G401.6 (cell line): ENCODE measurements around the gene PRRT1.
"Not testable (repeated sequence)": the region's sequence is repeated elsewhere in the genome, so short reads cannot be mapped to it uniquely, and the experiment has no call there.

Experiments used
- FAIRE-seq: peaks from 2 replicates; lab custom pipeline; 2012; peaks lifted over from hg19 to GRCh38; lab: Jason Lieb, UNC

PRRT1 gene

DNA sequence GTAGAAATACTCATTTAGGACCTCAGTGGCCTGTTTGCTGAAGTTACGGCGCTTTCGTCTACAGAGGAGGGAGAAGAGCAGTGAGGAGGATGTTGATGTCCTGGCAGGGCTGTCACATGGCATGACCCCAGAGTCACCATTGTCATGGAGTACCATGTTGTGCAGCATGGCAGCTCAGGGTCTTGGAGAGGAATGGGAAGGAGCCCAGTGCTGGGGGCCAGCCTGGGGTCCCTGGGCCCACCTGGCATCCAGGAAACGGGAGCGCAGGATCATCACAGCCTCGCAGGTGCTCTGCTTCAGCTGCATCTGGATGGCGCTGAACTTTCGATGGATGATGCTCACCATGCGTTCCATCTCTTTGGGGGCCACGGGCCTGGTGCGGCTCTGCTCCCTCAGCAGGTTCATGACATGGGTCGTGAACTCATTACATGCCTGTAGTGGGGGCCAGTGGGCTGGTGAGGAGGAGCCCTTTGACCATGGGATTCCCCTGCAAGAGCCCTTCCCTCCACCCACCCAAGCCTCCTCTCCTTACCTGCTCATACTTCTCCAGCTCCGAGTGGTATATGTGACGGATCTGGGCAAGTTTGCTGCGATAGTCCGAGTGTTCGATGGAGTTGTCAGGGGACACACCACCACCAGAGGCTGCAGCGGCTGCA, 36.1 kb upstream of the PRRT1 start:
- FAIRE-seq, result not testable (repeated sequence)

DNA sequence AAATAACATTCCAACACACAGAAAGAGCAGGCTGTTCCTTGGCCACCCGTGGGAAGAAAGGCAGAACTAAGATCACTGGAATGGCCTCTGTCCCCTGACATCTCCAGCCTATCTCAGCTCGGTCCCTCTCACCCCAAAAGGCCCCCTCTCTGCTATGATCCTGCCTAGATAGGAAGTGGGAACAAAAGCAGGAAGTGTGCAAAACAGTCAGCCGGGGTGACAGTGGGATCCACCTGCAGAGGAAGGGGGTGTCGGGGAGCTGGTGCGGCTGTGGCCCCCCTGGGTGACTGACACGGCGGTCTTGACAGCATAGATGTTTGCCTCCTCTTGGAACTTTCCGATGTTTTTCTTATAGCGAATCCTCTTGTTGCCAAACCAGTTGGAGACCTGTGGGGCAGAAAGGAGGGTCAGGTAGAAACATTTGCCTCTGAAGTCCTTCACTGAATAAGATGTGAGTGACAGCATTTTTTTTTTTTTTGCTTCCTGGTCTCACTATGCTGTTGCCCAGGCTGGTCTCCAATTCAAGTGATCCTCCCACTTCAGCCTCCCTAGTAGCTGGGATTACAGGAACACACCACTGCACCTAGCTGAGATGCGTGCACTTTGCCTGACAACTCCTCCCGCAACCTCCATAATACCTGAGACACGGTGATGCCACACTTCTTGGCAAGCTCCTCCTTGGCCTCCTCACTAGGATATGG, 35.4 kb upstream of the PRRT1 start:
- FAIRE-seq, result no peak

DNA sequence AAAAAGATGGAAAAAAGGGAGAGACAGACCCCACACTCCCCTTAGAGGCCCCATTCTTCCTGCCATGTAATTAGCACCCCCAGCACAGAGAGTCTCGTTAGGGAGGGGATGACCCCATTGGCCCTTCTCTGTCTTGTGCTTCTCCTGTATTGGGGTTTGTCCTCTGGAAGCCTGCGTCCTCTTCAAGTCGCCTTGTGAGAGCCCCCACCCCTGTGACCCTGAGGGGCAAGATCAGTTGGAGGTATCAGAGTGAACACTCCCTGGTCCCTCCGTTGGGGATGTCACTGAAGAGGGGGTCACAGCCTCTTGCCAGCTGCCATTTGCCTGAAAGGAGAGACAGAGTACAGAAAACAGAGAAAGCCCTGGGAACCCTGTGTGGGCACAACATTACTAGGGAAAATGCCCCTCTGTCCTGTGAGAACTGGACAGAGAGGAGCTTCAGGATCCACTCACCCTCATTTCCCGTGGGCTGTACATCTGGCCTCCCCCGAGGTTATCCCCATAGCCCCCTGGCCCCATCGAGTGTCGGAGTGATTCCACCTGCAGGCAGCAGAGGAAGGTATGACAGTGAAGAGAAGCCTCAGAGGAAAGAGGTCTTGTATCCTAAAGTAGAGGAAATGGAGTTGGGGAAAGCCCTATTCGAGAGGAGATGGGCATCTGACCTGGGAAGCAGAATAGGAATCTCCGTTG, 34.6 kb upstream of the PRRT1 start:
- not testable (repeated sequence) for FAIRE-seq

DNA sequence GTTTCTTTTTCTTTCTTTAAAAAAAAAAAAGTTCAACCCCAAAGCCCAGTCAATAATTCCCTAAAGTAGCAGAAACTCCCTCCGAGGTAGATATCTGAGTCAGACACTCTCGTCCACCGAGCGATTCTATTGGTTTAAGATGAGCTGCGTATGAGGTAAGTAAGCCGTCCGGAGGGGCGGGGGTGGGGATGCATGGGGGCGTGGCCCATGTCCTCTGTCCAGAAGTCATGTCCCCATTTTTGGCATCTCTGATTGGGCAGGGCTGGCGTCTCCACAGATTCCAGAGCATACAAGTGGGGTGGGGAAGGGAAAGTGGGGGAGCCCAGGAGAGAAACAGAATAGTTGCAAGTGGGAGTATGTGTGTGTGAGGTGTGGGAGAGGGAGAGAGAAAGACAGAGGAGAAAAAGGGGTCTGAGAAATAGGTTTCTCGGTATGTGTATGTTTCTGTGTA, 34.0 kb upstream of the PRRT1 start:
- peak; percentile 87 for FAIRE-seq

DNA sequence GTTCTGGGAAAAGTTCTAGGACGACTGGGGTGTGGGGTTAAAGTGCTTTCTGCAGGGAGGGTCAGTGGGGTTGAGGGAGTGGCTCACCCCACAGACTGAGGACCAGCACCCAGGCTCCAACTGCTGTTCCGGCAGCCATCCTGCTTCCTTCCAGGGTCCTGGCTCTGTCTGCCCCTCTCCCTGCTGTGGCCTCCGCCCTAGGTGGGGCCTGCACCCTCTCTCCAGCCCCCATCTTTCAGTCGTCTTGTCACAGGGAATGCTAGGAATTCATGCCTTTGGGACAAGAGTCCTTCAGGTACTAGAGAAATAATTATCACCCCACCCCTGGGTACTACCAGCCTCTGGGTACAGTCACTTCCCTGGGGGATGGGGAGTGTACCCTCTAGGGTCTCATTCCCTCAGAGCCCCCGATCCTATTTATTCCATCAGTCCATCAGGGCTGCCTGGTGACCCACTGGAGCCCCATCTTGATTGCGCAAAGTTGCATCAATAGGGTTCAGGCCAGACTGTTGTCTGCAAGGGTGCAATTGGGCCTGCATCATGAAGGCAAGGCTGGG, 32.4 kb upstream of the PRRT1 start, which contains the start of gene AGER:
TSS of gene AGER (minus strand) at position 170 of the 557 bp plus-strand sequence. CDS start at position 139, 31 bp downstream.
- FAIRE-seq, result no peak

DNA sequence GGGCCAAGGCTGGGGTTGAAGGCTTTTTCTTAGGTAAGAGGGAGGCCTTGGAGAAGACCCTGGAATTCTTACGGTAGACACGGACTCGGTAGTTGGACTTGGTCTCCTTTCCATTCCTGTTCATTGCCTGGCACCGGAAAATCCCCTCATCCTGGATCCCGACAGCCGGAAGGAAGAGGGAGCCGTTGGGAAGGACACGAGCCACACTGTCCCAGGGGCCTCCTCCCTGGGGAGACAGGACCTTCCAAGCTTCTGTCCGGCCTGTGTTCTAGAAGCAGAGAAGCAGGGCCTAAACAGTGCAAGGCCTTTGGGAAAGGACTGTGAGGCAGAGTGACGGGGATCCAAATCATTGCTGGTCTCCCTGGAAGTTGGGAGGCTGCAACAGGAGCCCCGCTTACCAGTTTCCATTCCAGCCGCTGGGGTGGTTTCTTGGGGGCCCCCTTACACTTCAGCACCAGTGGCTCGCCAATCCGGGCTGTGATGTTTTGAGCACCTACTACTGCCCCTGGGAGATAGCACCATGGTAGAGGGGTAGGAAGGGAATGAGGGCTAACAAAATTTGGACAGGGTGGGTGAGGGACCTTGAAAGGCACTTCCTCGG, 31.8 kb upstream of the PRRT1 start:
- FAIRE-seq, result no peak

DNA sequence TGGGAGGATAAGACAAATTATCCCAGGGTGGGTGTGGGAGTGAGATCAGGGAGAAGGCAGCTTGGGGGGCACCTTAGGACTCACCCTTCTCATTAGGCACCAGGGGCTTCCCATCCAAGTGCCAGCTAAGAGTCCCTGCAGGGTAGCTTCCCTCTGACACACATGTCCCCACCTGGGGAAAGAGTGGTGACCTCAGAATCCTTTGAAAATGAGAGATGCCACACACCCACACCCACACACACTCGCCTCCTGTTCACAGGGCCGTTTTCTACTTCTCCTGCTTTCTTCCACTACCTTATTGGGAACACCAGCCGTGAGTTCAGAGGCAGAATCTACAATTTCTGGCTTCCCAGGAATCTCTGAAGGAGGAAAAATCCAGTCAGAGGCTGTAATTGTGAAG, 31.3 kb upstream of the PRRT1 start:
- no peak for FAIRE-seq

DNA sequence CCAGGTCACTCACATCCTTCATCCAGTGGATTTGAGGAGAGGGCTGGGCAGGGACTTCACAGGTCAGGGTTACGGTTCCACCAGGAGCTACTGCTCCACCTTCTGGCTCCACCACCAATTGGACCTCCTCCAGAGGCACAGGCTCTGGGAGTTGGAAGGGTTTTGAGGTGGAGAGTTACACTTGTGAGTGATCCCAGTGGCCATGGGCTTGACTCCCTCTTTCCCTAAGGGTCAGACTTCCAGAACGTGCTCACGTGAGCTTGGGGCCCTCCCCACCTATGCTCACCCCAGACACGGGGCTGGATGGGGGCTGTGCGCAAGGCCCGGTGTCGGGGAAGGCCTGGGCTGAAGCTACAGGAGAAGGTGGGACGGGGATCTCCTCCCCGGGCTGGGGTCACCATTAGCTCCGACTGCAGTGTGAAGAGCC, 30.8 kb upstream of the PRRT1 start:
- no peak for FAIRE-seq

DNA sequence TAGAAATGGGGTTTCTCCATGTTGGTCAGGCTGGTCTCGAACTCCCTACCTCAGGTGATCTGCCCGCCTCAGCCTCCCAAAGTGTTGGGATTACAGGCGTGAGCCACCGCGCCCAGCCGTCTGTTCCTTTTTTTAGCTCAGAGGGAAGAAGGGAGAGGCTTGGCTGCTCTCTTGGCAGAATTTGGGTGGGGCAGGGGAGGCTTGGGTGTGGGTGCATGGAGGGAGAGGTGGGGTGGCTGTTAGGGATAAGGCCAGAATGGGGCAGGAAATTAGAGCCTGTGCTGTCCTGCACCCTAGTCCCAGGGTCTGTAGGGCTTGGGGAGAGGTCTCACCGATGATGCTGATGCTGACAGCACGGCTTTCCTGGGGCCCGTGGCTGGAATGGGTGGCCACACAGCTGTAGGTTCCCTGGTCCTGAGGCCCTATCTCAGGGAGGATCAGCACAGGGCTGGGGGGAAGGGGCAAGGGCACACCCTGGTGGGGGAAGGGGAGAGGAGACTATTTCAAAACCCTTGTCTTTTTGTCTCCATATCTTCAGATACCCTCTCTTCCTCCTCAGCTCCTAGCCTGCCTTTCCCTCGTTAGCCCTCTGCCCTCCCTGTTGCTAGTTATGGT, 30.3 kb upstream of the PRRT1 start:
- no peak for FAIRE-seq

DNA sequence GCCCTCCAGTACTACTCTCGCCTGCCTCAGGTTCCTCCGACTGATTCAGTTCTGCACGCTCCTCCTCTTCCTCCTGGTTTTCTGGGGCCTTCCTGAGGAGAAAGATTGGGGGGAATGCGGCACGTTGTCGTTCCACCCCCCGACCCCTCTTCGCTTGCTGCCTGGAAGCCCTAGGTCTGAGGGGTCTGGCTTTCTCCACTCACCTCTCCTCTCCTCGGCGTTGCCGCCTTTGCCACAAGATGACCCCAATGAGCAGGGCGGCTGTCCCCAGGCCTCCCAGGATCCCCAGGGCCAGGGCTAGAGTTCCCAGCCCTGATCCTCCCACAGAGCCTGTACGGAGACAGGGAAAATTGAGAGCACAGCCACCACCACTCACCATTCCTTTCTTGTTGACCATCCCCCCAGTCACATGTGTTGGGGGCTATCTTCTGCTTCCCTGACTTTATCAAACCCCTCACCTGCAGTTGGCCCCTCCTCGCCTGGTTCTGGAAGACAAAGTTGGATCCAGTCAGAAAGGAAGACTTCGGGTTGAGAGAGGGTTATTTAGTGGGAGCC, 29.5 kb upstream of the PRRT1 start:
- FAIRE-seq, result no peak

DNA sequence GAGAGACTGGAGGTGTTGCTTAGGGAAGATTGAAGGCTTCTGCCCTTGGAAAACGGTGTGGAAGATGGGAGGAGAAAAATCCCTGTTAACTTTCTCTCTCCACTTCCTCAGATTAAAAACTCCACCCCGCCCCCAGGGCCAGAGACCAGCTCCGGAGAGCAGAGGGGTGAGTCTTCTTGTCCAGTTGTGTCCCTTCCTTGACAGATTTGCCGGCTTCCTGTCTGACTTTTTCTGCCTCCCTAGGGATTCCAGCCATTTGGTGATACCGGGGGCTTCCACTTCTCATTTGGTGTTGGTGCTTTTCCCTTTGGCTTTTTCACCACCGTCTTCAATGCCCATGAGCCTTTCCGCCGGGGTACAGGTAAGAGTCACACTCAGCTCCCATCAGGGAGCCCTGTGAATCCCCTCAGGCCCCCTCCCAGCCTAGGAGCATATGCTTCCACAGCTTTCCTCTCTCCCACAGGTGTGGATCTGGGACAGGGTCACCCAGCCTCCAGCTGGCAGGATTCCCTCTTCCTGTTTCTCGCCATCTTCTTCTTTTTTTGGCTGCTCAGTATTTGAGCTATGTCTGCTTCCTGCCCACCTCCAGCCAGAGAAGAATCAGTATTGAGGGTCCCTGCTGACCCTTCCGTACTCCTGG, 28.1 kb upstream of the PRRT1 start:
- FAIRE-seq, result no peak

DNA sequence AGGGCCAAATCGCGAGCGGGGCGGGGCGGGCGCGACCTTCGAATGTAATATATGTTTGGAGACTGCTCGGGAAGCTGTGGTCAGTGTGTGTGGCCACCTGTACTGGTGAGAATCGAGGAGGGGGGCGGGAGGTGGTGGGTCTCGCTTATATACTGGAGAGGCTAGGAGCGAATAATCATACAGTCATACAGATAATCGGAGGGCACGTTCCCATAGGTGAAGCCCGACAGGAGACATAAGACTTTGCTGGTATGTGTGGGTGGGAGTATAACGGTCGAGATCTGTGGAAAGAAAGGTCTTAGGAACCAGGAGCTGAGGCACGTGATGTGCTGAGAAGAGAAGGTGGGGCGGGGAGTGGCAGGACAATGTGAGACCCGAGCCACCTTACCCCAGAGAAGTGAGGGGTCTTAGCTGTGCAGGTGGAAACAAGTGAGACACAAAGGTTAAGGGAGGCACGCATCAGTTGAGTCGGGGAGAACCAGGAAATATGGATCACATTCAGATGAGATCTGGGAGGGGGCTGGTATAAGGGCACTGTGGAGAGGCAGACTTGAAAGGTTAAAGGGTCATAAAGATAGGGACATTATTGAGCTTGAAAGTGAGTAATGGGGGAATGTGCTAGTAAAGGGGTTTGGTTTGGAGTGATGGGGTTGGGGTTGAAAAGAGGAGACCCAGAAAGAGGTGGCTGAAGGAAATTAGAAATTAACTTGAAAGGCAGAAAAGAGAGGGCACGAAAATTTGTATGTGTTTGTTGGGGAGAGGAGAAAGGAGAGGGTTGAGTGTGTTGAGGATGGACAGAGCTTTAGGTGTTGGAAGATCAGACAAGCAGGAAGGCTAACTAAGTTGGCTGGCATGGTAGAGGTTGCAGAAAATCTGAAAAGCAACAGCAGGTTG, 27.1 kb upstream of the PRRT1 start:
- no peak for FAIRE-seq

DNA sequence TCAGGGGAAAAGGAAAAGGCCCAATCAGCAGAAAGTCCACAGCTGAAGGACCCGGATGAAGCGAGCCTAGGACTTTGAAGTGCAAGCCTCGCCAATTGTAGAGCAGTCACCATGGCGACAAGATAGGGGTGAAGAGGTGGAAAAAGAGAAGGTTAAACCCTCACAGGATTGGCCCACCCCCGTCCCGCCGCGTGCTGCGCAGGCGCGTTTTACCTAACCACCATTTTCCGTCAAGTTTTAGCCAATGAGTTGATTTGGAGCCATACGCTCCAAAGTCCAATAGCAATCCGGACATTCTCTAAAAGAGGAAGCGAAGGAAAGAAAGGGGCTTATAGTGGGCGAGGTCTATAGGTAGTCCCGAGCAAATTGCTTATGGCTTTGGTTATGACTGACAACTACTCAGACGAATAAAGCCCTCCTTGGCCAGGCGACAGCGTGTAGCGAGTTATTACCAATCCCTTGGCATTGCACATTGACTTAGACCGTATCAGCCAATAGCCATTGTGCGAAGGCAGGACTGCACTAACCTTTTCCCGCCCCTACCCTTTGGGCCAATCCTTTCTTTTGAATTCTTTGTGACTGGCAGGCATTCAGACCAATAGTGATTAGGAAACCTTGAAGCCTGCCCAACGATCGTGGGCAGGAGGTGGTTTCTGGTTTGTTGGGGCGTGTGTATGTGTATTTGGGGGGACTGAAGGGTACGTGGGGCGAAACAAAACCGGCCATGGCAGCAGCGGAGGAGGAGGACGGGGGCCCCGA, 26.2 kb upstream of the PRRT1 start, which contains the start of gene RNF5:
TSS of gene RNF5 (plus strand) at position 618 of the 759 bp plus-strand sequence. CDS start at position 725, 107 bp downstream.
- FAIRE-seq, result peak; percentile 99

DNA sequence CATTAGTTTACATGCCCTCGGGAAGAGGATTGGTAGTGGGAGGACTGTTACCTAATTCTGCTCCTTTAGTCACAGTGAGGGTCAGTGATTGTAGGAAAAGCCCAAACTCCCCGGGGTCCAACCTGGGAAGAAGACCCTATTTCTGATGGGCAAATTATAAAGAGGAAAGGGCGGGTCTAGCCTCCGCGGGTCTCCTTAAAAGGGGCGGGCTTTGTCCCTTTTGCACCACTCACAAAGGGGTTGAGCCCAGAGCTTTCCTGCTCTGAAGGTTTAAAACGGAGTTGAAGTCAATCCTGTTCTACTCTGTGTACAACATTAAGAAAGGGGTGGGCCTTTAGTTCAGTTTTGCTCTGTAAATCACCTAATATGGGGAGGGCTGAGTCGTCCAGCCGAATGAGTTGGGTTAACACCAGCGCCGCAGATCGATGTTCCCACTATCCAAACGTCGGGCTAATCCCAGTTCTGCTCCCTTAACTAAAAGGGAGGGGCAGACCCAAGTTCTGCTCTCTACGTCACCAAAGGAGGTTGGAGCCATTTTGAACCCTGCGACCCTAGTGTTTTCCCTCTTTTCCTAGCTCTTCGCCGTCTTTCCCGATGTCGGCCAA, 25.5 kb upstream of the PRRT1 start:
- FAIRE-seq, result no peak

DNA sequence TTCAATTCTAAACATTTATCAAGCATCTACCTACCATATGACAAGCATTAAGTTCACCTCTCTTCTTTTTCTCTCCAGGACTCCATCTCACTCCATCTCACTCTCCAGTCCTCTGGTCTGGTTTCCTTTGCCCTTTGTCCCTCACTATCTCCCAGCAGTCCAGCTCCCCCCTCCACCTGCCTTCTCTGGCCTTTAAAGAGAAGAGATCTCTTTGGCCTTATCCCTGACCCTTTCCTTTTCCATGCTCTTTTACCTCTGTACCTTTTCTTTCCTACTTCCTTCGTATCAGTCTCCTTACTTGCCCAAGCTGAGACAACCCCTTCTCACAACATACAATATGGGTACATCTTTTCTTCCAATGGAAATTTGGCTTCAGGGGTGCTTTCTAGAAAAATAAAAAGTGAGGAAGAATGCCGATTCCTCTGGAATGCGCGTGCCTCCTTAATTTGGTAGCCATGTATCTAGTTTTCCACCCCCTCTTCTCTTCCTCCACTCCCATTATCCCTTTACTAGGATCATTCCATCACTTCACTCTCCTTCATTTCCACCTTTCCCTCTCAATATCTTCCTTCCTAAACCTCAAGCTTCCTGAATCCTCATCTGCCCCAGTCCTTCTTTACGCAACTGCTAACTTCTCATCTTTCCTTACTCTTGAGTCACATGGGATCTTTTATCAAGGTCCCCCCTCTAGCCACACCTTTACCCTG, 24.9 kb upstream of the PRRT1 start:
- FAIRE-seq, result no peak

DNA sequence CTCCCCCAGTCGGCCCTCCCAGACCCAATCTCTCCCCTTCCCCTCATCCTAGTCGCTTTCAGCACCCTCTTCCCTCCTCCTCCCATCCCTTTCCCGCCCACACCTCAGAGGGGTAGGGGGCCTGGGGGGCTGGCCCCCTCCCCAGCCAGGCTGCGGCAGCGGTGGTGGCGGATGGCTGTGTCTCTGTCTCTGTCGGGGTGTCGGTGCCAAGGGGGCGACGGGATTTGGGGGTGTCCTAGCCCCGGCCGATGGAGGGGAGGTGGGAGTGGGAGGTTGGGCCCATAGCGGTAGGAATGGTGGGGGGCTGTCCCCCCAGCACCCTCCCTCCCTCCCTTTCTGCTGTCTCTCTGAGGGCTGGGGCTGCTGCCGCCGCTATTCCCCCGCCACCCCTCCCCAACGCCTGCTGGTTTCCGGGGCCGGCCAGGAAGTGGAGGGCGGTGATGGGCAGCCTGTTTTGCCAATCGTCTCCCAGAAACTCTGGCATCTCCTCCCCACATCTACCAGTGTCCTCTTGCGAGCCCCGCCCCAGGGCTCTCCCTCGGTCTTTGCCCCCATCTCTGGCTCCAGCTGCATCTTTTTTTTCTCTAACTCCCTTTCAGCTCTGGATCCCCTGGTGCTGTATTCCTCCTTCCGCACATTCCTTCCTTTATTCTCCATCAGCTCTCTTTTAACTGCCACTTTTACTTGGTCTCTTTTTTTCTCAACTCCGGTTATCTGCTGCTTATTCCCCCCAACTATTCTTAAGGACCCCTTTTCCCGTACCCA, 24.2 kb upstream of the PRRT1 start, which contains the start of gene AGPAT1:
TSS of gene AGPAT1 (minus strand) at position 374 of the 765 bp plus-strand sequence. CDS start 4,588 bp downstream, outside the sequence.
- FAIRE-seq, result peak; percentile 73

DNA sequence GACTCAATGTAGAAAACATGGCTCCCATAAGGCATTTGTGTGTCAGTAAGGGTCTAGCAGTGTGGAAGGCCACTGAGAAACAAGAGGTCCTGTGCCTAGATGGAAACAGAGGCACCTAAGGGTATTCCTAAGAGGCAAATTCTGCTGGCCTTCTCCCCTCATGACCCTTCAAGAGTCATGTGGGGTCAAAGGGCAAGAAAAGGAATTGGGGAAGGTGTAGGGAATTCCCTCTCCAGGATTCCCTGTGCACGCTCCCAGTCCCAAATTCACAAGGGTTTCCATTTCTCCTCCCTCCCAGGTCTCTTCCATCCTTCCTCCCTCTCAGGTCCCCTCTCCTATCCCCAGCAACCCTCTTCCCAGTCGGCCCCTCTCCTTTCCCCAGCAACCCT, 23.6 kb upstream of the PRRT1 start:
- FAIRE-seq, result no peak
